Amniotic stem cell (primary cell): ENCODE results near the gene RALGAPA2.

Experiments used
- DNase-seq: peaks from one replicate; lab custom pipeline; 2025; lab: John Stamatoyannopoulos, UW

Gene RALGAPA2

DNA sequence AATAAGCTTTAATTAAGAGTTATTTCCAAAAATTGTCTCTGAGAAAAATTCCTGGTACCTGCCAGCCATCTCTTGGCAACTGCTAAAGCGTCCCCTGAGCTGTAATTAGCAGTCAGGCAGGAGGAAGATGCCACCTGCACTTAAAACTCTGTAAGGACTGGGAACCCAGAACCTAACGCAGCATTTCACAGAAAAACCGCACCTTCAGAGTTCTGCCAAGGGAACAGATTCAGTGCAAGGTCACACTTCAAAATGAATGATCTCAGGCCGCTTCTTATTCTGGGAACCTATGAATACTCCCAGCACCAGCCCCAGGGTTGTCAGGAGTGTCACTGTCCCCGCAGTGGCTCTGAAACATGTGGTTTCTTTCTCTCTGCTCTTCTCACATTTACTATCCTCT is 307.8 kb downstream of the RALGAPA2 start:
- no peak for DNase-seq

DNA sequence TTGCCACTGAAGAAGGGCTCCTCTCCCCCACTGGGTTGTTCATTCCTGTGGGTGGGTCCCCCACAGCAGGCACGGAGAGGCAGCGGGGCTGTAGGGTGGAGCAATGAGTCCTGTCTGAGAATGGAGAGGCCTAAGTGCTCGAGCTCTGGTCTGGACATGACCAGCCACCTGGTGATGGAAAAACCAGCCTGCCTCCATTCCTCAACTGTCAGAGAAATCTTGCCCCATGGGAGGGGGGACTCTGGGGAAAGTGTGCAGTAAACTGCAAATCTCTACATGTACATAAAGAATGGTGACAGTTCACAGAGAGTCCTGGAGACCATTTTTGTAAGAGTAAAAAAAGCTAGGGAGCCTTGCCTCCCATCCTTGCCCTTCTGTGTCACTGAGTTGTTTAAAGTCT is 310.5 kb downstream of the RALGAPA2 start:
- no peak for DNase-seq

DNA sequence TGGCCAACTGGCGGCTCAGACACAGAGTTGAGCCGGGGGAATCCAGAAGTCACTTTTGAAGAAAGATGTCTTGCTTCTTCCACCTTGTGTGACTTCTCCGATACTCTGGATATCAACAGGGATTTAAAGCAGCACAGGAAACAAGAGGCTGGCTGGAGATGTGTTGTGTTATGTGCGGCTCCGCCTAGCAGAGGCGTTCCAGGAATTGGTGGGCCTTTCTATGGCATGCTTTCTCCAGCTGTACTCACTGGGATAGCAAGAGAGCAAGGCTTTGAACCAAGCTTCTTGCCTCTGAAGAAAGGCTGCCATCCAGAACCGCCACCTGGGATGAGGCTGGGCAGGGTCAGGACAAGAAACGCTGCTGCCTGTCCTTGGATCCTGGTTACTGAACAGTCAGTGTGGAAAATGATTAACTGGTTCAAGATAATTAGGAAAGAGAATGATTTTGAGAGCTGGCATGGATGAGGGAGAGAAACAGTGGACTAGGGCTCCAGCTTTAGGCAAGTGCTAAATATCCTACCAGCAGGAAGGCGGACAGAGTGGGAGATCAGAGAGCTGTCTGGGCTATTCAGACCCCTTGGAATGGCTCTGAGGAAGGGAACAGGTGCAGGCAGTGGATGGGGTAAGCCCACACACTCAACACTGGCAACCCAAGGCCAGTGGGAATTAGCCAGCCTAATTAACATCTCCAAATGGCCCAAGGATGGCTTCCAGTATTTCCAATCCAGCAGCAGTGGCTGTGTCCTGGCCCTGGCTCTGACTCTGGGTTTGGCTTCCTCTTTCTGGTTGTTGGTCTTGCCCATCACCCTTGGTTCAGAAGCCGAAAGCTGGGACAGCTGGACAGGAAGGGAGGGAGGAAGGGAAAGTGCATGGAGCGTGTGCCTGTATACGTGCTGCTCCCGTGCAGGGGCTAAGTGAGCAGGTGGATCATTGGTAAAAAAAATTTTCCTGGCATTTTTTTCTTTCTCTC is 312.6 kb downstream of the RALGAPA2 start:
- no peak for DNase-seq

- DNase-seq: no peak
Observed at GRCh38 chr20:20398123-20398522, 314.3 kb downstream of the RALGAPA2 start.

DNA sequence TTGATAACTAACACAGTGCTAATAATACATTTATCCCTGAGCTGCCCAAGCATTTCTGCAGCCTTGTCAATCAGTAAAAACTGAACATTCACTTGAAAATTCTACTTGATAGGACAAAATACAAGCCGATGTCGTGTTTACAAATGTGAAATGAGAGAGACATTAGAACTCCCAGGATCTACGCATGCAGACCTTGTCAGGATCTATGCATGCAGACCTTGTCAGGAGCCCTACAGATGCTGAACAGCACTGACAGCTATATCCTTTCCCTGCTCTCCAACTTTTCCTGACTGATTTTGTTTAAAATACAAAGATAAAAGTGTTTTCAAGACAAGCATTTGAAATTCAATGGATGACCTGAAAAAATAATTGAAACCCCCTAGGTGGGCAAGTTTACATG is 315.6 kb downstream of the RALGAPA2 start:
- DNase-seq: no peak

- DNase-seq: no peak
Observed at GRCh38 chr20:20395903-20396568, 316.4 kb downstream of the RALGAPA2 start.

DNA sequence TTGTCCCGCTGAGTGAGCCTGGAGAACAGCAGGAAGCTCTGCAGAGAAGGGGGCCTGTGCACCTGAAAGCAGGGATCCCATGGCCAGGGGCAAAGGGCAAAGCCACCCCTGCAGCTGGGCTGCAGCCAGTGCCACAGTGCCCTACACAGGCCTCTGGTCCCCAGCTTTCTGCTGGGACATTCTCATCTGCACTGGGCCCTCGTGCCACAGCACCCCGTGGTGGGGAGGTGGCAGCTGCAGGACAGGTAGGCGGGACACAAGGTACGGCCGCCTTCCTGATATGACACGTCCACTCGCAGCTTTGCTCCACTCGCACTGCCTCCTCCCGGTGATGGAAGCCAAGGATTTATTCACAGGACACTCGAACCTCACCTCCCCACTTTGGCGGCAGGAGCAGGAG is 317.4 kb downstream of the RALGAPA2 start:
- no peak for DNase-seq

DNA sequence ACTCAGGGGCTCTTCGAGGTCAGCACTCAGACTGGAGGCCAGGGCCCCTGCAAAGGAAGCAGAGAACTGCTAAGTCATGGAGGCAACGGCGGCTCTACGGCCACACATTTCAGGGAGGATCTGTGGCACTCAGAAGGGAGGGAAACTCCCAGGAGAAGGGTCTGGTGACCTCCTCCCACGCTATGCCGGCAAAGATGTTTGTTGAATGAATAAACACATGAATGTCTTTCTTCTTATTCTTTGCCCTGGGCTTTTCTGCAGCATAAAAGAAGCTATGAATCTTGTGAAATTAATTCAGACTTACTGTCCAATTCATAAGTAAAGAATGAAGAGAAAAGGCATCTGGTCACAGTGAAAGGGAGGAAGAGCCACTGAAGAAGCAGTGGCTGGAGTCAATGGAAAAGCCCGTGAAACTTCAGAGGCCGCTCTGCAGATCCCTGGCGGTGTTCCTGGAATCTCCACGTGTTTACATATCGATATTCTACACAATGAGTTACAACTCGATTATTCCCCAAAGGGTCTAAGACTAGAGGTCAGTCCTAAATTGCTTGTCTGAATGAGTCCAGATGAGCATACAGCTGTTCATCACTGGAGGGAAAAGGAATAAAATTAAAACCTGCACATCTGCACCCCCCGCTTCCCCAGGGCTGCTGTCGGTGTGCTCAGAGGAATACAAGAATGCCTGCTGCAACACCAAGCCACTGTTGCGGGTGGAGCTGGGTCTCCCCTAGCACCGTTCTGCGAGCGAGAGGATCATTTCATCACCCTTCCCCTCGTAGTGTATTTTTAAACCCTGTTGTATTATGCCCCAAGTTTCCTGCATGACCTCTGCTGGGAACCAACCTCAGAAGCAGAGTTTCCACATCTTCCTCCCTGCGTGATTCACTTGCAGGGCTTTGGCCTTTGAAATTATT is 319.0 kb downstream of the RALGAPA2 start:
- DNase-seq: peak; percentile 21

- DNase-seq: no peak
Observed at GRCh38 chr20:20391766-20392165, 320.7 kb downstream of the RALGAPA2 start.

DNA sequence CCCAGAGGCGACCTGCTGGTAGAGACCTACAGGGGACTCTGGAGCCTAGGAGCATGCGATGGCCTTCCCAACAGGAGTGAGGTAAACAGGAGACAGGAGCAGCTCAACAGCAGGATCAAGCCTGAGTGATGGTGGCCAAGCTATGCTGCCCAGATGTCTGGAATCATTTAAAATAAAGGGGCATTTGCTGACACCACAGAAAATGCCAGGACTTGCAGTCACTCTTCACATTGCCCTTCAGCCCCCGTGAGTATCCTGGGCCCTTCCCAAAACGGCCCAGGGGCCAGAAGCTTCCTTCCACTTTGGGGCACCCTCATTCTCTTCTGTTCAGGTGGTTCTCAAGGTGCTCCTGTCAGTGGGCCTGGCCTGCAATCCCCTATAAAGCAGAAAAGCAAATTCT is 321.3 kb downstream of the RALGAPA2 start:
- DNase-seq: no peak

GRCh38 chr20:20390393-20390792 is 322.1 kb downstream of the RALGAPA2 start:
- no peak for DNase-seq

- DNase-seq: no peak
Observed at GRCh38 chr20:20386192-20386591, 326.3 kb downstream of the RALGAPA2 start.

GRCh38 chr20:20375862-20376261 is 336.6 kb downstream of the RALGAPA2 start:
- DNase-seq: no peak

DNA sequence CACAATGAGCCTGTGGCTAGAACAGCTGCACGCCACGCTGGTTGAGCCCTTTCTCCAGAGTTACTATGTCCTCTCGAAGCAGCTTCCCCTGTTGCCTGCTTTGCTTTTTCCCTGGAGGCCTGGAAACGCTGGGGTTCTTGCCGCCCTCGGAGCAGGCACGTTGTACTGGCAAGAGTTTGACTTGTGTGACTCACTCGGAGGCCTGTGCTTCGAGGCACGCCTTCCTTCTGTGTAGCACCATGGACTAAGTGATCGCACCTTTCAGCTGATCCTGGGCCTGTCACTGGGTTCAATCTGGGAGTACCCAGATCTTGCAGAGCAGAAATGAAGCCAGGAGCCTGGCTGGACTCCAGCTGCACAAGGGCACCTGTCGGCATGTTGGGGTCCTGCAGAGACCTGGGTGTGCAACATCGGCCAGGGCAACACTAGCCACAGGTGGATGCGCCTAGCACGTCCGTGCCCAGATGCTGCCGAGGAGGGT is 339.3 kb downstream of the RALGAPA2 start:
- DNase-seq: no peak

- no peak for DNase-seq
Observed at GRCh38 chr20:20371681-20372080, 340.8 kb downstream of the RALGAPA2 start.

DNA sequence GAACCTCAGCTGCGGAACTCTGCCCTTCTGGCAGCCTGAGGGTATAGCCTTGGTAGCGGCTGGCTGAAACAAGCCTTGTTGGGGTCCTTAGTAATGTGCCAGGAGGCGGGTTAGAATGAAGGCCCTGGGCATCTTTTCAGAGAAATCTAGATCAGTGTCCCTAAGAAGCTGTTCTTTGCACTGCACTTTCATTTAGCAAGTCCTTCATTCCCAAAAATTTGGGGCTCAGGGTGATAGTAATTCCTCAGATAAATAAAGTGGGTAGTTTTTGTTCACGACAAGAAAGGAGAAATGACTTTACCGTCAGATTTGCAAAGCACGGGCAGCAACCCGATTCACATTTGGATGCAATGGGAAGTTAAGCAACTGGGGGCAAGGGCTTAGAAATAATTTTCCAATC is 341.4 kb downstream of the RALGAPA2 start:
- DNase-seq: no peak

- DNase-seq: no peak
Observed at GRCh38 chr20:20370094-20370575, 342.3 kb downstream of the RALGAPA2 start.

DNA sequence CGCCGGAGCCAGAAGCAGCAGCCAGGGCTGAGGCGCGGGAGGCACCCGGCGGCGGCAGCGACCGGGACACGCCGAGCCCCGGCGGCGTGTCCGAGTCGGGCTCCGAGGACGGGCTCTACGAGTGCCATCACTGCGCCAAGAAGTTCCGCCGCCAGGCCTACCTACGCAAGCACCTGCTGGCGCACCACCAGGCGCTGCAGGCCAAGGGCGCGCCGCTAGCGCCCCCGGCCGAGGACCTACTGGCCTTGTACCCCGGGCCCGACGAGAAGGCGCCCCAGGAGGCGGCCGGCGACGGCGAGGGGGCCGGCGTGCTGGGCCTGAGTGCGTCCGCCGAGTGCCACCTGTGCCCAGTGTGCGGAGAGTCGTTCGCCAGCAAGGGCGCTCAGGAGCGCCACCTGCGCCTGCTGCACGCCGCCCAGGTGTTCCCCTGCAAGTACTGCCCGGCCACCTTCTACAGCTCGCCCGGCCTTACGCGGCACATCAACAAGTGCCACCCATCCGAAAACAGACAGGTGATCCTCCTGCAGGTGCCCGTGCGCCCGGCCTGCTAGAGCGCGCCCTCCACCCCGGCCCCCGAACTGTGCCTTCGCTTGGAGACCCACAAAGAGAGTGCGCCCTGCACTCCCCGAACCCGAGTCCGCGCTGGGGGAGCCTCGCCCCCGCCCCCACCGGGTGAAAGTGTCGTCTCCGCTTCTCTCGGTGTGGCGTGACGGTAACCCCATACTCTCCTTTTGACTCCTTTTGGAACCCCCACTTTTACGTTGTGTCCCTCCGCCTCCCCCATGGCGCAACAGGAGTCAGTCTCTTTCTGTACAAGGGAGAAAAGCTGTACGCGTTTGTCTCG is 343.0 kb downstream of the RALGAPA2 start:
- DNase-seq: no peak

DNA sequence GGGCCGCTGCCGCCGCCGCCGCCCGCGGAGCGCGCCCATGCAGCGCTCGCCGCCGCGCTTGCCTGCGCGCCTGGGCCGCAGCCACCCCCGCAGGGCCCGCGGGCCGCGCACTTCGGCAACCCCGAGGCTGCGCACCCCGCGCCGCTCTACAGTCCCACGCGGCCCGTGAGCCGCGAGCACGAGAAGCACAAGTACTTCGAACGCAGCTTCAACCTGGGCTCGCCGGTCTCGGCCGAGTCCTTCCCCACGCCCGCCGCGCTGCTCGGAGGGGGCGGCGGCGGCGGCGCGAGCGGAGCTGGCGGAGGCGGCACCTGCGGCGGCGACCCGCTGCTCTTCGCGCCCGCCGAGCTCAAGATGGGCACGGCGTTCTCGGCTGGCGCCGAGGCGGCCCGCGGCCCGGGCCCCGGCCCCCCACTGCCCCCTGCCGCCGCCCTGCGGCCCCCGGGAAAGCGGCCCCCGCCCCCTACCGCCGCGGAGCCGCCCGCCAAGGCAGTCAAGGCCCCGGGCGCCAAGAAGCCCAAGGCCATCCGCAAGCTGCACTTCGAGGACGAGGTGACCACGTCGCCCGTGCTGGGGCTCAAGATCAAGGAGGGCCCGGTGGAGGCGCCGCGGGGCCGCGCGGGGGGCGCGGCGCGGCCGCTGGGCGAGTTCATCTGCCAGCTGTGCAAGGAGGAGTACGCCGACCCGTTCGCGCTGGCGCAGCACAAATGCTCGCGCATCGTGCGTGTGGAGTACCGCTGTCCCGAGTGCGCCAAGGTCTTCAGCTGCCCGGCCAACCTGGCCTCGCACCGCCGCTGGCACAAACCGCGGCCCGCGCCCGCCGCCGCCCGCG is 343.8 kb downstream of the RALGAPA2 start:
- no peak for DNase-seq
